ENCODE results near the gene GPATCH2L.

The GPATCH2L gene

GRCh38 chr14:76151398-76152332, at the start of gene GPATCH2L:
Gene GPATCH2L (plus strand): TSS chr14:76151922. CDS start chr14:76154364, 2,442 bp downstream.
- peak; percentile 96 to 98 for DNase-seq

GRCh38 chr14:76104802-76105355, 46.8 kb upstream of the GPATCH2L start:
- DNase-seq: no peak

GRCh38 chr14:76106188-76106587, 45.5 kb upstream of the GPATCH2L start:
- no peak for DNase-seq

- DNase-seq: no peak
Measured at GRCh38 chr14:76109087-76109880, 42.4 kb upstream of the GPATCH2L start.

- no peak for DNase-seq
Measured at GRCh38 chr14:76112889-76113624, 38.7 kb upstream of the GPATCH2L start.

- no peak for DNase-seq
Measured at GRCh38 chr14:76113691-76114090, 38.0 kb upstream of the GPATCH2L start.

GRCh38 chr14:76115010-76115422, 36.7 kb upstream of the GPATCH2L start:
- no peak for DNase-seq

GRCh38 chr14:76117789-76118484, 33.8 kb upstream of the GPATCH2L start:
- no peak for DNase-seq

GRCh38 chr14:76118594-76118993, 33.1 kb upstream of the GPATCH2L start:
- DNase-seq: no peak

GRCh38 chr14:76121089-76121748, 30.5 kb upstream of the GPATCH2L start:
- DNase-seq: no peak

- DNase-seq: no peak
Measured at GRCh38 chr14:76123426-76124225, 28.1 kb upstream of the GPATCH2L start.

- DNase-seq: no peak
Measured at GRCh38 chr14:76125511-76125910, 26.2 kb upstream of the GPATCH2L start.

GRCh38 chr14:76126076-76126475, 25.6 kb upstream of the GPATCH2L start:
- no peak for DNase-seq

GRCh38 chr14:76129851-76130576, 21.7 kb upstream of the GPATCH2L start:
- DNase-seq: no peak

GRCh38 chr14:76131071-76131965, 20.4 kb upstream of the GPATCH2L start:
- no peak for DNase-seq

- DNase-seq: peak in 1 of 2 donors; percentile 13
Measured at GRCh38 chr14:76133103-76133502, 18.6 kb upstream of the GPATCH2L start.

GRCh38 chr14:76134231-76134630, 17.5 kb upstream of the GPATCH2L start:
- no peak for DNase-seq

- DNase-seq: no peak
Measured at GRCh38 chr14:76135722-76136121, 16.0 kb upstream of the GPATCH2L start.

Data from CD4-positive, alpha-beta T cell treated with Interferon alpha-2 for 1 hour (primary cell).